GM21717 (cell line): ENCODE data around the gene CEP70.

ENCODE experiments used
- ATAC-seq: cut with Tn5 transposase; IDR thresholded peaks from one replicate; pipeline ENCODE4 v1.9.1; 2021; ENCODE audit warnings: mild to moderate bottlenecking, moderate library complexity; ENCODE audit not compliant: unreplicated experiment

CEP70 gene

DNA sequence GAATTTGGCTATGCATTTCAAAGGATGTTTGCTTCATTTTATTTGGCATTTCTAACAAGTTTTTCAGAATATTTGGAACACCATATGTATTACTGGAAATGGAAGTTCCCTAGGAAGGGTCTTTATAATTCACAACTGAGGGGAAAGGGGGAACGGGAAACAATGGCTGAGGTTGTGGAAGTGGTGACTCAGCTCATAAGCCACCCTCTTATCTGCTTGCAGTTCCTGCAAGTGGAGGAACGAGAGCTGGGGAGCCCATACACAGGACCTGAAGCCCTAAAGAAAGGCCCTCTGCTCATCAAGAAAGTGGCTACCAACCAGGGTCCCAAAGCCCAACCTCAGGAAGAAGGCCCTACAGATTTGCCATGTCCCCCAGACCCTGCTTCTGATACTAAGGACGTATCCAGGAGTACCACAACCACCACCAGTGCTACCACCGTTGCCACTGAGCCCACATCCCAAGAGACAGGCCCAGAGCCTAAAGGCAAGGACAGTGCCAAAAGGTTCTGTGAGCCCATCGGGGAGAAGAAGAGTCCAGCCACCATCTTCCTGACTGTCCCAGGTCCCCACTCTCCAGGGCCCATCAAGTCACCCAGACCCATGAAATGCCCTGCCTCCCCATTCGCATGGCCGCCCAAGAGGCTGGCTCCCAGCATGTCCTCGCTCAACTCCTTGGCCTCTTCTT is 121.8 kb downstream of the CEP70 start:
- ATAC-seq: no peak

DNA sequence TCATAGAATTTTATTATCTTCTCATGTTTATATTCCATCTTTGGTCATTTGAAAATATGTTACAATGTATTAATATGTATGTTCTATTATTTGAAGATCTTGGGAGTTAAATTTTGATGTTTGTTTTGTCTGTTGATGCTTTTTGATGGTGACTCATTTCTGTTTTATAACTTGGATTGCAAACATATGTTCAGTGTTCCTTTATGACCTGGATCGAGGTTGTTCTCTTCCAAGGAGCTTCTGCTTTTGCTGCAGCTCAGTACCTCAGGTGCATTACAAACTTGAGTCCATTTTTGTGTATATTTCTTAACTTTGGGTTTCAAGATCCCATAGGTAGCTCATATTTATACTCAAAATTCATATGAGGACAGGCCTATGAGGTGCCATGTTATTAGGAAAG is 122.6 kb downstream of the CEP70 start:
- ATAC-seq: no peak

DNA sequence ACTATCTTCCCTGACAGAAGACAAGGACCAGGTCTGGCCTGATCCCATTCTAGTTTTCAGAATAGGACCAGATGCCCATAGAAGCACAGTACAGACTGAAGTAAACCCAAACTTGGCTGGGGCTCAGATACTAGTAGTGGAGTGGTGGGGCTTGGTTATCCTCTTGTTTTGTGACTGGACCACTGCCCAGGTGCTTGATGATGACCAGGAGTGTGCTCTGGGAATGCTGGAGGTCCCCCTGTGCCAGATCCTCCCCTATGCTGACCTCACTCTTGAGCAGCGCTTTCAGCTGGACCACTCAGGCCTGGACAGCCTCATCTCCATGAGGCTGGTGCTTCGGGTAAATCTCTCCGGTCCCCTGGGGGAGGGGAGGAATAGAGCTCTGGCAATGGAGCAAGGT is 123.4 kb downstream of the CEP70 start:
- ATAC-seq: no peak

DNA sequence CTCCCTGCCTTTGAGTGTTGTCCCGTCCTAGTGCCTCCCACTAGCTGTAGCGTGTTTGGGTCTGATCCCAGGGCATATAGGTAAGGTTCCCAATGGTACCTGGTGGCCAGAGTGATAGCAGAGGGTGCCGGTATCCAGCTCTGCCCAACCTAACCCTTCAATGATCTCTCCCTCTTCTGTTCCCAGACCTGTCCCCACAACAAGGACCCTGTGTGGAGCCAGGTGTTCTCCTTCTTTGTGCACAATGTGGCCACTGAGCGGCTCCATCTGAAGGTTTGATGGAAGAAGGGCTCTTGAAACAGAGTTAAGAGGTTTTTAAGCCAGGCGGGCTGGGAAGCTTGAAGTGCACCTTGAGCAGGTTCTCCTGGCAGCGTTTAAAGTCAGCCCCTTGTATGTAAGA is 124.2 kb downstream of the CEP70 start:
- no peak for ATAC-seq

DNA sequence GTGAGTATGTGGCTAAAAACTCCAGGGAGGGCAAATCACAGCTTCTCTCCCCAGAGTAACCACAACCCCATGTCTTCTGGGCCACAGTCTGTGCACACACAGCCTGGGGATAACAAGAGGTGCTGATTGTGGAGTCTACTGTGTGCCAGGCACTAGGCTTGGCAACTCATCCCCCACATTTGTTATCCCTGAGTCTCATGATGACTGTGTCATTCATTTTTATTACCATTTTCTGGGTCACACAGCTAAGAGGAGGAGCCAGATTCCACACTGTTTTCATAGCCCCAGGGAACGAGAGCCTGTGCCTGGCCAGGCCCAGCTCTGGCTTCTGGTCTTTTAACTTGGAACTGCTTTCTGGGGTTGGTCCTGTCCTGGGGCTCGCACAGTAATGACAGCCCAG is 125.2 kb downstream of the CEP70 start:
- ATAC-seq: no peak

DNA sequence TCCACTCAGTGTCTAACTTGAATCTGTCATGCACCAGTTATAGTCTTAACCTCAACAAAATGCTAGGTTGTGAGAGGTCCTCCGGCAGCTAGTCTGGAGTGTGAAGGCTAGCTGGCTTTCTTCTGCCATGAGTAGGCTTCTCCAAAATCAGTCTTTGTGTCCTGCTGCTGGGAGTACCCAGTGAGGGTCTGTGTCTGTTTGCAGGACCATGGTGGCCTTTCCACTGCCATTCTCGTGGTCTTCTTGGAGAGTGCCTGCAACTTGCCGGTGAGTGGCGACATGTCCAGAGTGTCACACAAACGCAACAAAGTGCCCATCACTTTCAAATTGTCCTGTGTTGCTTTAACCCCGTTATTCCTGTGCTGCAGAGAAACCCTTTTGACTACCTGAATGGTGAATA is 125.6 kb downstream of the CEP70 start:
- no peak for ATAC-seq

DNA sequence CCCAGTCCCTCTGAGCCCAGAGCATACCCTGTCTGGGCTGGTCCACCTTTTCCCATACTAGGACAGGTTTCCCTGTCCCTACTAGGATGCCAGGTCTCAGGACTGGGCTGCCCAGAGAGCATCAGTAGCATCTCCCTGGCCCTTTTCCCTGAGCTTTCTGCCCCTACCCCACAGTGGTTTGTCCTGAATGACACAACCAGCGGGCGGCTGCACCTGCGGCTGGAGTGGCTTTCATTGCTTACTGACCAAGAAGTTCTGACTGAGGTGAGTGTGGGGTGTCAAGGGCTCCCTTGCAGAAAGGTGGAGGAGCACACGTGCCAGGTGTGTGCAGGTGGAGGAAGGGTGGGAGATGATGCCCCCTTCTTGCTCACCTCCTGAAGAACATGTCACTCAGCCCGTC is 126.1 kb downstream of the CEP70 start:
- no peak for ATAC-seq

DNA sequence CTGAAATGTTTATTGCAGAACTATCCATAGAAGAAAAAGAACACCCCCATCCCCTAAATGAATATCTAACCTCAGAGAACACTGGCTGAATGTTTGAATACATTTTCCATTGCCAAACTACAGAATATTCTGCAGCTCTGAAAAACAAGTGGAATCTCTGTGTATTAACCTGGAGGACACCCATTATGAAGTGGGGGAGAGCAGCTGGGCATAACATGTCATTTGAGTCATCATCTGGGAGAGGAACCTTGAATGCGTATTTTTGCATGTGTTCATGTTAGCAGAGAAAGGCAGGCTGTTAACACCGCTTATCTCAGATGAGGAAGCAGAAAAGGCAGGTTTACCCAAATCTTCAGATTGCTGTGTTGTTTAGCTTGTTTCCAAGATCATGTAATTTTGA is 128.1 kb downstream of the CEP70 start:
- no peak for ATAC-seq

DNA sequence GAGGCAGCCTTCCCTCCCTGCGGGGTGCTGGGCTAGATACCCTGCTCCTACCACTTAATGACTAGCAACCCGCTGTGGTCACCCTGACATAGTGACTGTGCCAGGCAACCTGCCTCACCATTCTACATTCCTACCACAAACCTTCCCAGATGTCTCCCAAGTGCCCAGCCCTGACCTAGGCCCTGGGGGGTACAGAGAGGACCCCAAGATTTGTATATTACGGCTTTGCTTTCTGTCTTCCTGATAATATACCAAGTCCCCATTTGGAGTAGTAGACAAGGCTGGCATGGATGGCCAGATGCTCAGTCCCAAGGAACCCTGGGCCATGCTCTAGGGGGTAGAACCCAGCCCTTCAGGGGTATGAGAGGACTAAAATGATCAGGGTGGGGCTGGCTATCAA is 128.6 kb downstream of the CEP70 start:
- ATAC-seq: no peak

DNA sequence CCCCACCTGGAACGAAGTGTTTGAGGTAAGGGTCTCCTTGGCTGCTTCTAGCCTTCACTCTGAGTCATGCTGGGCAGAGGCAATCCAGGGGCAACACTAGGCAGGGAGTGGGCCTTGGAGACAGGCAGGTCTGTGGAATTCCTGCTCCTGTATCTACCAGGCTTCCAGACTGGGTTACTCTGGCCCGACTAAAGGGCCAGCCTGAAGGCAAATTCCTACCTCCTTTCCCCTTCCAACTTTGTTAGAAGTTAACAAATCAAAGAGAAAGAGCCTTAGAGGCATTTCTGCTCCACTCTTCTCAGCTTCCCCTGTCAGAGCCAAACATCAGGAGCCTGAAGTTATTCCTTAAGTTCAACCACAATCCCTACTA is 129.6 kb downstream of the CEP70 start:
- ATAC-seq: no peak

DNA sequence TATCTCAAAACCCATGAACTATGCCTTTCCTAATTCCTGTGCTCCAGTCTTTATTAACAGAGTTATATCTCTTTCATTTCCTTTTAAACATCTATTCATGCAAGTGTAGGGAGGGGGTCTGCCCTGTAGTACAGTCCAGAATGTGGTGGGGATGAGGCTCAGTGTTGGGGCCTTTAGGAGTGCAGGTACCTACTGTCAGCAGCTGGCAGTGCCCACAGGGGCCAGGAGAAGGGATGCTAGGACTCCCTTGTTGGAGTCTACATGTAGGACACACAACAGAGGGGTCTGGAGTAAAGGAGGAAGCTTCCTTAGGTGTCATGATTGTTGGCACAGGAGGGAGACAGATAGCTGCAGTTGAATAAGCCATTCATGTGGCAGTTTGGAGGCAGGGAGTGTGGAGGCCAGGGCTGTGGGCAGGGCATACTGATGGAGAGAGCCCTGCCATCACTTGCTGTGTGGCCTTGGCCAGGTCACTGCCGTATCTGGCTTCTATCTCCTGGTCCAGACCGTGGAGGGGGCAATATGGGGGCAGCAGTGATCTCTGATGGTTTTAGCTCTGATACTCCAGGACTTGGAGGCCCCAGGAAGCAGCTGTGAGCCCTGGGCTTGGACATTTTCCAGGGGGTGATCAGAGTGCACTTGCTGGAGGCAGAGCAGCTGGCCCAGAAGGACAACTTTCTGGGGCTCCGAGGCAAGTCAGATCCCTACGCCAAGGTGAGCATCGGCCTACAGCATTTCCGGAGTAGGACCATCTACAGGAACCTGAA is 130.2 kb downstream of the CEP70 start:
- ATAC-seq: no peak

DNA sequence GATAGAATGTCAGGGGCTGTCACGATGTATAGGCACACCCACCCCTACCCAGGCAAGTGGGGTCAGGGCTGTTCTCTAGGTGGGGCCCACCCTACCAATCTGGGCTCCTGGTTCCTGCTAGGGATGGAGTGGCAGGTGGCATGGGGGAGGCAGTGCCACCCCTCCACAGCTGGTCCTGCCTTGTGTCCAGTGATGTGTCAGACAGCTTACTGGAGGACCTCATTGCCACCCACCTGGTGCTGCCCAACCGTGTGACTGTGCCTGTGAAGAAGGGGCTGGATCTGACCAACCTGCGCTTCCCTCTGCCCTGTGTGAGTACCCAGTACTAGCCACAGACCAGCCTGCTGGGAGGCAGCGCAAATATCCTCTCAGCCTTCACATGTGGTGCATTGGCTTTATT is 132.2 kb downstream of the CEP70 start:
- no peak for ATAC-seq

DNA sequence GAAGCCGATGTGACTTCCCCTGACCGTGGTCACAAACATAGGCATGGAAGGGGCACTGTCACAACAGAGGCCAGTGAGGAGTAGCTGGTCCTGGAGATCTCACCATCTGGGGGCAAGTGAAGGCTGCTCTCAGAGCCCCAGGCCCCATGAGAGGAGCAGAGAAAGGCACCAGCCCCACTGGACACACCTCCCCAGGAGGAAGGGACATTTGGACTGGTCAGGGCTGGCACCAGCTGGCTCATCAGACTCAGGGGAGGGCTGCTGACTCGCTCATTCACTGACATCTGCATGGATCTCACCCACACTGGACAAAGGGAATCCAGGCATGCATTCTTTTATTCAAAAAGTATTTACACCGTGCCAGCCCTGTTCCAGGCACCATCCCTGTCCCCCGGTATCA is 132.8 kb downstream of the CEP70 start:
- ATAC-seq: no peak

DNA sequence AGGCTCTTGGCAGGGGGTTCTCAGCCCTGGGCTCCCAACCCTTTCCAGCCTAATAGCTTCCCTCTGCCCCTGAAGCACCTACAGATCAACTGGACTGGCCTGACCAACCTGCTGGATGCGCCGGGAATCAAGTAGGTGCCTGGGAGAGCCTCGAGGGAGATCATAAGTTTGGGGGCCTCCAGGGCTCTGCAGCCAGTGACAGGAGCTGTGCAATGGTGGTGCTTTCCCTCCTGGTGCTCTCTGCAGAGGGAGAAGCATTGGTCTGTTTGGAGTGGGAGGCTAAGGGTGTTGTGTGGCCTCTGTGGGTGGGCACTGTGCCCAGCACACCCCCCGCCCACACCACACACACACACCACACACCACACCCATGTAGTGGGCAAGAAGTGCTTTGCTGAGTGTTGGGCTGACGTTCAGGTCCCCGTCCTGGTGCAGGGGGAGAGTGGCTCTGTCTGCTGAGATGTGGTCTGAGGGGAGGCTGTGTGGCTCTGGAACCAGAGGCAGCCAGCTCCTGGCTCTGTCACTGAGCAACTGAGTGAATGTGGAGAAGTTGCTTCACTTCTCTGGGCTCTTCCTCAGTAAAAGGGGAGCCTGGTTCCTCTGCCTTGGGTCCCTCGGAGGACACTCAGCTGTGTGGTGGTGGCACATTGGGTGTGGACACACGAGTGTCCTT is 133.4 kb downstream of the CEP70 start:
- no peak for ATAC-seq

DNA sequence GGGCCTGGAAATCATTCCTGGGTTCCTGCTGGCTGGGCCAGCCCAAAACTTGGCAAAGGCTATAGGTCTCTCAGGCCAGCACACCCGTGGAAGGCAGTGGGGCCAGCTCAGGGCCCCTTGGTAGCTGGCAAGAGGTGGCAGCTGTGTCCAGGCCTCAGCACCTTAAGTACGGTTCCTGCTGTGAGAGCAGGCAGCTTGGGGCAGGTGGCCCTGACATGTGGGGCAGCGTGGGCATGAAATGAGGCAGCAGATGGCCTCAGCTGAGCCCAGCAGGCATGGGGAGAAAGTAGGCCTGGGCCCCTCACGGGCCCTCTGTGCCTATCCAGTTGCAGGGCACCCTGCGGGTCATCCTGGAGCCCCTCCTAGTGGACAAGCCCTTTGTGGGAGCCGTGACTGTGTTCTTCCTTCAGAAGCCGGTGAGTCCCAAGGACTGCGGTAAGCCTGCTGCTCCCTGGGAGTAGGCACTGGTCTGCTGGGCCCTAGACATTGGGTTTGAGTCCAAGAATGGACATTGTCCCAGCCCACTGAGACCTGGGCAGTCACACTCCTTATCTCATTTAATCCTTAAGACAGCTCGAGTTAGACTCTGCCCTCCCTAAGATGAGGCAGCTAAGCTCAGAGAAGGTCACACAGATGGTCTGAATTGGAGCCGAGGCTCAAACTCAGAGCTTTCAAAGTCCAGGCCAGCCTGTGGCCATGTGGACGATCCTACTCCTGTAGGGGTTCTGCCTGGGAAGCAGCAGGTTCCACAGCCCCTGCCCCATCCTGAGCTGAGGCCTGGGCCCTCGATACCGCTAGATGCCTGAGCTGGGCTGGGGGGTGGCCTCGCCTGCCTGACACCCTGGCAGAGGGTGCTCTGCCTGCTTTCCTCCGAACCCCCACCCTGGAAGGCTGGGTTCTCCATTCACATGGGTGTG is 134.2 kb downstream of the CEP70 start:
- ATAC-seq: no peak

DNA sequence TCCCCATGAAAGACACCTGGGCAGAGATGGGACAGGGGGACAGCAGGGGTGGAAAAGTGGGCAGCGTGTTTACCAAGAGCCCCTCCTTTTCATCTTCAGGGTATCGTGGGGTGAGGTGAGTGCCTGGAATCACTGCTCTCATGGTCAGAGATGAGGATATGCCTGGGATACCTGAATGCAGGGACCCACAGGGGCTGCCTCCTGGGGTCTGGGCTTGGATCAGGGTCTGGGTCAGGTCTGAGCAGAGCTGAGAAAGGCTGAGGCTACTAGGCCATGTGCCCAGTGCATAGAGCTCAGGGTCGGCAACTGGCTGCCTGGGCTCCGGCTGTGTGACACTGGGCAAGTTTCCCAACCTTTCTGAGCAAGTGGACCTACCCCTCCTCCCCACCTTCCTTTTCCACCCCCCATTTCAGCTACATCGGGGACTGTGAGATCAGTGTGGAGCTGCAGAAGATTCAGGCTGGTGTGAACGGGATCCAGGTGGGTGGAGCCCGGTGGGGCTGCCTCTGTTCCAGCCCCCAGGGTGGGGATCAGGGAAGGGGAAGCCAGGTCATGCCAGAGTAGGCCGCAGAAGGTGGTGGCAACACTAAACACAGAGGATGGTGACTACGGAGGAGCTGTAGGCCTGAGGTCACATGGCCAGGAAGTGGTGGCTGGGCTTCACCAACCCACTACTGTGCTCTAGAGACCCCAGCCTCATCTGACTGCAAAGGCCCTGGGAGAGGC is 135.1 kb downstream of the CEP70 start:
- ATAC-seq: no peak

DNA sequence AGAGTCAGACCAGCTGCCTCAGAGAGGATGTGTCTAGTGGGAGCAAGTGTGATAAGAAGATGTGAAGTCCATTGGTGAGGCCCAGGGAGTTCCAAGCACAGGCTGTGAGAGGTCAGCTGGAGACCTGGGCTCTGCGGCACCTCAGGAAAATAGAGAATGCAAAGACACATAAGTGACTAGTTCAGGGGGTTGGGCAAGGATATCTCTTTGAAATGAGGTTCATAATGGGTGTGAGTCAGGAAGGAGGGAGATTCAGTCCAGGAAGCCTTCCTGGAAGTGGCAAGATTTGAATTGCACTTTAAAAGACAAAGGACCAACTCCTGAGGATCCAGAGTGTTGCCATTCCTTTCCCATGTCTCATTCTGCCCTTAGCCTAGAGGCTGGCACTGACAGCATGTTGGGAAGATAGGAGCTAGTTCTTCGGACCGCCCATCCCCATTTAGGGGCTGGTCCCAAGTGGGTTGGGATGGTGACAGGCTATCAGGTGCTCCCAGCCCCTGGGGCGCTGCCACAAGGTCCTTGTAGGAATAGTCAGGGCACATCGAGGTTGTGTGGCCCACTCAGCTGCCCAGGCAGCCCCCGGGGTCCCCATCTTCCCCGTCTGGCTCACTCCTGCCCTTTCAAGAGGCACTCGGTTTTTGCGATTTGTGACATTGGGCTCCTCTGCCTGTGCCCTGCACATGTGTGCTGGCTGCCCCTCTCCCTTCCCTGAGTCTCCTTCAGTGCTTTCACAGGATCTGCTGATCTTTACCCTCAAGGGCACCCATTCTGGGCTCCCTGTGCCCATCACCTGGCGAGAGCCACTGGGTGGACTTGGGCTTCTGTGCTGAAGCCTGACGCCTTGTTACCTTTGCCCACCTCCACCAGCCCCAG is 136.0 kb downstream of the CEP70 start:
- no peak for ATAC-seq

DNA sequence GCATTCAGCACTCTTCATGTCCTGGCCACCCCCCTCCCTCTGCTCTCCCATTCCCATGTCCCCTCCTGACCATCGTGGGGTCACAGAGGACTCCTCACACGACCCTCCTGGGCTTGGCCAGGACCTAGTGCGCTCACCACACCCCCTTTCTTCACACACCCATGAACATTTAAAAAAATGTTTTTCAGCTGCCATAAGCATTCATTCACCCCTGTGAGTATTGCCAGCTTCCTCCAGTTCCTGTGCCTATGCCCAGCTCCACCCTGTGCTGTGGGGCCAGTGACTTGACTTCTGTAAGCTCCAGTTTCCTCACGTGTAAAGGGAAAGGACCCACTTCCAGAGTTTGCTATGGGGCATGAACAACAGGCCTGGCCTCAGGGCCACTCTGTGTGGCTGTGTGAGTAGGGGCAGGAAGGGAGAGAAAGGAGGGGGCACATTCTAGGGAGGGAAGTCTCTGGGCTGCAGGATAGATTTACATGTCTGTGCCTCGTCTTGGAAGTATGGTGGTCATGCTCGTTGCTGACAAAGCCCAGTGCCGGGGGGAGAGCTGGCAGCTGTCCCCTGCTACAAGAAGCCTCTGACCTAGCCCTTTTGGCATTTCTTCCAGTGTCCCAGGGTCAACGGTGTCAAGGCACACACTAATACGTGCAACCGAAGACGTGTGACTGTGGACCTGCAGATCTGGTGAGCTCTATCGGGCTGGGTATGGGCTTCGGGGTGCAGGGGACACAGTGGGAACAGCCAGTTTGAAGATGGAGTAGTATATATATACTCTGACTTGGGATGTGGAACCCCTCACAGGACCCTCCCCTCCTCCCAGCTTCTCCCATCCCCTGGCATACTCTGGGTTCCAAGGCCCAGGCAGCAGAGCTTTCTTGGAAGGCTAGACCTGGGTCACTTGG is 136.8 kb downstream of the CEP70 start:
- ATAC-seq: no peak
